Gastrocnemius medialis (tissue), 4 donors: Measurements from ENCODE around the gene COL27A1. TPM values are rescaled to one million over a fixed set of nuclear protein-coding genes. Genes with fewer than 3 reads are reported as not detected.

ENCODE experiments used
- ATAC-seq, 2 donors: fragments of 150-250 bp; one replicate each; pipeline ENCODE4 v1.9.1; 2016
- DNase-seq, 2 donors: peaks; one replicate each; pipeline ENCODE4 v3.0.0-alpha.2; 2019
- H3K27ac ChIP-seq, 4 donors: fragments of 200-600 bp; sonication (generic); 1 replicate in 1 of 4; 2 replicates in 3 of 4; pipeline ENCODE4 v1.5.1; 2016 to 2018; ENCODE audit warnings: mild to moderate bottlenecking in 2 of 4, moderate library complexity in 1 of 4
- H3K27me3 ChIP-seq, 3 donors: fragments of 200-600 bp; sonication (generic) in 2 of 3; 1 replicate in 1 of 3; 2 replicates in 2 of 3; pipeline versions ENCODE4 v1.5.1 to v1.6.0; 2016 to 2019; ENCODE audit warnings: mild to moderate bottlenecking in 1 of 3, moderate library complexity in 1 of 3
- H3K36me3 ChIP-seq, 2 donors: fragments of 200-600 bp; sonication (generic) in 1 of 2; one replicate each; pipeline ENCODE4 v1.5.1; 2017 to 2018
- H3K4me1 ChIP-seq, 2 donors: fragments of 200-600 bp; sonication (generic) in 1 of 2; one replicate each; pipeline ENCODE4 v1.5.1; 2016 to 2017; ENCODE audit warnings: mild to moderate bottlenecking in 2 of 2
- H3K4me3 ChIP-seq, 4 donors: fragments of 200-600 bp; sonication (generic) in 3 of 4; 1 replicate in 1 of 4; 2 replicates in 3 of 4; pipeline ENCODE4 v1.5.1; 2016 to 2019; ENCODE audit warnings: mild to moderate bottlenecking in 2 of 4
- H3K9me3 ChIP-seq, 3 donors: fragments of 200-600 bp; sonication (generic) in 2 of 3; 1 replicate in 1 of 3; 2 replicates in 2 of 3; pipeline ENCODE4 v1.5.1; 2016 to 2019
- POLR2A ChIP-seq, 2 donors: fragments of 450-650 bp; IDR thresholded peaks; one replicate each; pipeline ENCODE4 v1.6.1; 2017; ENCODE audit warnings: antibody characterized with exemption in 2 of 2, mild to moderate bottlenecking in 2 of 2, moderate library complexity in 2 of 2
- in situ Hi-C, 4 donors: fragments of 200-750 bp; cut with MboI; loops; one replicate each; pipeline versions ENCODE4 v1.15.0 to v1.8.0; 2017; ENCODE audit warnings: low sequenced_read_pairs in 4 of 4
- intact Hi-C: fragments of 100-400 bp; cut with DNase I; formaldehyde crosslinking; loops from one replicate; pipeline ENCODE4 v1.15.1; 2023; ENCODE audit warnings: low total_unique reads
- total RNA-seq, 4 donors: library from RNA; depleted of rRNA; stranded (reverse); fragments of >200 nt; gene quantifications; one replicate each; pipeline versions ENCODE4 v1.1.0 to v1.2.3, GENCODE V29; 2016
- TF ChIP-seq, protein P1 (sequence below), 5 experiments: fragments of 450-650 bp in 3 of 5; fragments of 200-600 bp in 2 of 5; sonication (generic) in 2 of 5; IDR thresholded peaks in 4 of 5; conservative IDR thresholded peaks in 1 of 5; 1 replicate in 4 of 5; 2 replicates in 1 of 5; pipeline ENCODE4 v1.5.1; 2016 to 2019; ENCODE audit warnings: antibody characterized with exemption in 5 of 5, mild to moderate bottlenecking in 3 of 5, moderate library complexity in 3 of 5

Gene COL27A1
- total RNA-seq, 4 donors from 2014 or later, result 0.42 to 1.4 (median 0.95) TPM

DNA sequence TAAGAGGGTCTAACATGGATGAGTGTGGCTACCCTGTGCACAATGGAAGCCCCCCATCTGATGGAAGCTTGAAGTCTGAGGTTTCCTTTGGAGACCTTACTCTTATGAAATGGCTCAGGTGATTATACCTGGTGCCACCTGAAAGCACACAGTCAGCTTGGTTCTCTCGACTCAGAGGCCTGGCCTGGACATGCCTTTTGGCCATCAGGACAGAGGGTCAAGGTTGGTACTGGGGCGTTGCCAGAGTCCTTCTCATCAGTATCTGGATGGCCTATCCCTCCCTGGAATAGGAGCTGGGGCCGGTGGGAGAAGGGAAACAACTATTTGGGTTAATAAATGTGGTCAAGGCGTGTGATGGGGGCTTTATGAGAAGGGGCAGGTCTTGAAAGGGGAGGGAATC, 48.9 kb downstream of the COL27A1 start:
- H3K27ac ChIP-seq, result peak overlapping the region in 2 of 4 donors; percentile 92 to 94
- in situ Hi-C loops, result no loop called here
- H3K27me3 ChIP-seq, result no peaks in the 10 kb centered on the region
- intact Hi-C loops, result no loop called here
- no peaks in the 10 kb centered on the region for H3K36me3 ChIP-seq
- H3K4me3 ChIP-seq, result no peak overlapping the region
- ATAC-seq, result no peak
- no peak for DNase-seq
- H3K4me1 ChIP-seq, result peaks cover 38 to 49% of the 10 kb centered on the region in 2 donors
- TF ChIP-seq, protein P1, sequence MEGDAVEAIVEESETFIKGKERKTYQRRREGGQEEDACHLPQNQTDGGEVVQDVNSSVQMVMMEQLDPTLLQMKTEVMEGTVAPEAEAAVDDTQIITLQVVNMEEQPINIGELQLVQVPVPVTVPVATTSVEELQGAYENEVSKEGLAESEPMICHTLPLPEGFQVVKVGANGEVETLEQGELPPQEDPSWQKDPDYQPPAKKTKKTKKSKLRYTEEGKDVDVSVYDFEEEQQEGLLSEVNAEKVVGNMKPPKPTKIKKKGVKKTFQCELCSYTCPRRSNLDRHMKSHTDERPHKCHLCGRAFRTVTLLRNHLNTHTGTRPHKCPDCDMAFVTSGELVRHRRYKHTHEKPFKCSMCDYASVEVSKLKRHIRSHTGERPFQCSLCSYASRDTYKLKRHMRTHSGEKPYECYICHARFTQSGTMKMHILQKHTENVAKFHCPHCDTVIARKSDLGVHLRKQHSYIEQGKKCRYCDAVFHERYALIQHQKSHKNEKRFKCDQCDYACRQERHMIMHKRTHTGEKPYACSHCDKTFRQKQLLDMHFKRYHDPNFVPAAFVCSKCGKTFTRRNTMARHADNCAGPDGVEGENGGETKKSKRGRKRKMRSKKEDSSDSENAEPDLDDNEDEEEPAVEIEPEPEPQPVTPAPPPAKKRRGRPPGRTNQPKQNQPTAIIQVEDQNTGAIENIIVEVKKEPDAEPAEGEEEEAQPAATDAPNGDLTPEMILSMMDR (IDR thresholded peaks at IDR 0.05 in 4 of 5, conservative IDR thresholded peaks at IDR 0.05 in 1 of 5), result no peak
- no peak for TF ChIP-seq POLR2A (IDR thresholded peaks at IDR 0.05)
- H3K9me3 ChIP-seq, result no peaks in the 10 kb centered on the region

DNA sequence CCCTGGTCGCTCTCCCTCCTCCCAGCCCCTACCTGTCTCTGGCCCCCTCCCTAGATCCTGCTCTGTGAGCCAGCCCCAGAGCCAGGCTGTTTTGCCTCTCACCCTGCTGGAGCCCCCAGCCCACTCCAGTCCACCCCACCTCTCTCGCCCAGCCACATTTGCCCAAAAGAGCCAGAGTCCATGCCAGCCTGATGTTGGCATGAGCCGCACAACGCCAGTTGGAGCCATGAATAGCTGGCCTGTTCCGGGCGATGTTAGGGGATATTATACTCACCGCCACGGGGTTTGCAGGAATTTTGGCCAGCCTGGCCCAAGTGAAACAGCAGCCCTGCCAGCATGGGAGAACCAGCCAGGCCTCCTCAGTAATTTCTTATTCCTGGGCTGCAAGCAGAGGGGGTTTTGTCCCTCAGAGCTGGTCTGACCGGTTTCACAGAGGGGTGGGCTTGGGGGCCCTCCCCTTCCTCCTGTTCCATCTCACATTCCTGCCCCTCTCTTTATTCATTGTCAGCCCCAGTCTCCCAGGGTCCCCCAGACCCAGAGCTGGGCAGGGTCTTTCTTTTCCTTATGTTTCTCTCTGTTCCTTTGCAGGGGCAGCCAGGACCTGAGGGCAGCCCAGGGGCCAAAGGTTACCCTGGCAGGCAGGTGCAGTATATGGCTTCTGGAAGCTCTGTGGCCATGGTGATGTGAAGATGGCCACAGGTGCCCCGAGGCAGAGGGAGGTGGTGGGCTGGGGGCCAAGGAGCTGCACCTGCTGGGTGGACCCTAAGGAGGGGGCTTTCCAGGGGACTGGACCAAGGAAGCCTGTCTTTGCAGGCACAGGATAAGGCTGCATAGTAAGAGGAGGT, 50.1 kb downstream of the COL27A1 start:
- DNase-seq (peak; percentile 70 to 82), ATAC-seq (peak; percentile 68 to 69)
- no peaks in the 10 kb centered on the region for H3K36me3 ChIP-seq
- intact Hi-C loops (loop anchor here (2.0 to 5.0 kb wide), 3 partner anchors 43 to 57 kb away; partner anchors contain the start of gene COL27A1), in situ Hi-C loops (no loop called here)
- H3K9me3 ChIP-seq, result no peaks in the 10 kb centered on the region
- H3K27ac ChIP-seq, result peak overlapping the region; percentile 87 to 95 (median 93)
- no peaks in the 10 kb centered on the region for H3K27me3 ChIP-seq
- H3K4me3 ChIP-seq, result no peak overlapping the region
- no peak for TF ChIP-seq POLR2A (IDR thresholded peaks at IDR 0.05)
- TF ChIP-seq, protein P1 (IDR thresholded peaks at IDR 0.05 in 4 of 5, conservative IDR thresholded peaks at IDR 0.05 in 1 of 5), result no peak
- peaks cover 38 to 53% of the 10 kb centered on the region in 2 donors for H3K4me1 ChIP-seq

DNA sequence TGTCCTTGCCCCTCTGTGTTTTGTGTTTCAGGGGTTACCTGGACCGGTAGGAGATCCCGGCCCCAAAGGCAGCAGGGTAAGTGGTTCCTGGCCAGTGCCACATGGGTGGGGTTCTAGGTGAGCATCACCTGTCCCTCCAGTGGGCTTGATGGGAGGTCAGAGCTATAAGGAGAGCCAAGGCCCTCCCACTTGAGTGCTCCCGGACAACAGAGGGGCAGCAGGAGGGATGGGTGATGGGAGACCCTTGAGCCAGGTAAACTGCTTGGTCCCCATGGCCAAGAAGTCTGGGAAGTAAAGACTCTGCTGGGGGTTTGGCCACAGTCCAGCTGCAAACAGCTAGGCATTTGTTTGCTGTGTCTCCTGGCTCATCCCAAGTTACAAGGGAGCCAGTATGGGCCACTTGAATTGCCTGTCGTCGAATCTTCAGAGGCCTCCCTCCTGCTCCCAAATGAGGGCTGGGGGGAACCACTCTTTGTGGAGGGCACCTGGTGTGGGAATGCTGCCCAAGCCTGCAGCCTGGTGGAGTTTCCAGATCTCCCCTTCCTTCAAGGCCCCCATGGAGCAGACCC, 51.0 kb downstream of the COL27A1 start:
- TF ChIP-seq POLR2A (IDR thresholded peaks at IDR 0.05), result no peak
- TF ChIP-seq, protein P1 (IDR thresholded peaks at IDR 0.05 in 4 of 5, conservative IDR thresholded peaks at IDR 0.05 in 1 of 5), result no peak
- Histone ChIP-seq H3K27ac (peak overlapping the region; percentile 87 to 95 (median 93)), H3K9me3 (no peaks in the 10 kb centered on the region), H3K4me1 (peaks cover 38 to 53% of the 10 kb centered on the region in 2 donors), H3K4me3 (no peak overlapping the region), H3K27me3 (no peaks in the 10 kb centered on the region), H3K36me3 (no peaks in the 10 kb centered on the region)
- in situ Hi-C loops (no loop called here), intact Hi-C loops (loop anchor here (2.0 to 5.0 kb wide), 3 partner anchors 42 to 56 kb away; partner anchors contain the start of gene COL27A1)
- peak in 1 of 2 donors; percentile 38 for DNase-seq
- no peak for ATAC-seq

DNA sequence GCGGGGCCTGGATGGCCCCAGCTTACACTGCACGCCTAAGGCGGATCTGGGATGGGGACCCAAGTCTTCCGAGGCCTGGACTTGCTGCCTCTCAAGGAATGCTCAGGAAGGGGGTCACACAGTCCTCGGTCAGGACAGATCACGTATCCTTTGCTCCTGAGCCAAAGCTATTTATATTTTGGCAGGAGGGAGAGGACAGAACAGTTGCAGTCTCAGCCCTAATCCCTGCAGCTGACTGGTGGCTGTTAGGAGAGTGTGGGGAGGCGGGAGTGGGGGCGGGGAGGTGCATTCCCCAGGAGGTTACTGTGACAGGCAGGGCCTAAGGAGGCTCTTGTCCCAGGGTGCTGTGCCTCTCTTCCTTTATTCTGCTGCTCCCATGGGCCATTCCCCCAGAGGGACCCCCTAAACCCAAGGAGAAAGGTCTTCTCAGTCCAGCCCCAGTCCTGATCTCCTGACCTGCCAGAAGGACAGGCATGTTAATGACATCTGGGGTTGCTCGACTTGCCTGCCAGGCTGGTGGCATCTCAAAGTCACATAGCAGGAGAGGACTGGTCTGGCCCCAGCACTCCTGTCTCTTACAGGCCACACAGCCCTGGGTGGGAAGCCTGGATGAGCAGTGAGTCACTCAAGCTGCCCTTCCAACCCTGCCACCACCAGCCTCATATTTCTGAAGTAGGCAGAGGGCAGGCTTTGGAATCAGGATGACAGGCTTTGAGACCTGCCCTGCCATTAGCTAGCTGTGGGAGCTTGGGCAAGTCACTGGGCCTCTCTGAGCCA, 51.9 kb downstream of the COL27A1 start:
- in situ Hi-C loops (no loop called here), intact Hi-C loops (loop anchor here (1.0 to 5.0 kb wide), 4 partner anchors 28 to 55 kb away; partner anchors contain the start of gene COL27A1)

More for the DNA sequence above, 51.9 kb downstream of the COL27A1 start:
- Histone ChIP-seq H3K27ac (peak overlapping the region; percentile 87 to 95 (median 93)), H3K4me3 (no peak overlapping the region), H3K9me3 (no peaks in the 10 kb centered on the region), H3K27me3 (no peaks in the 10 kb centered on the region), H3K36me3 (no peaks in the 10 kb centered on the region), H3K4me1 (peaks cover 38 to 53% of the 10 kb centered on the region in 2 donors)
- TF ChIP-seq, protein P1 (IDR thresholded peaks at IDR 0.05 in 4 of 5, conservative IDR thresholded peaks at IDR 0.05 in 1 of 5), result no peak
- TF ChIP-seq POLR2A (IDR thresholded peaks at IDR 0.05), result peak in 1 of 2 donors; percentile 14
- ATAC-seq (peak; percentile 87 to 91), DNase-seq (peak; percentile 89 to 95)
